HG03066 (cell line): ENCODE results near the gene L3MBTL4.

ENCODE experiments used
- ATAC-seq: cut with Tn5 transposase; IDR thresholded peaks from one replicate; pipeline ENCODE4 v1.9.1; 2021; ENCODE audit warnings: low read depth; ENCODE audit not compliant: unreplicated experiment

Gene L3MBTL4

GRCh38 chr18:5973099-5973498 lies 441.6 kb downstream of the L3MBTL4 start:
- no peak for ATAC-seq

GRCh38 chr18:5972298-5972697 lies 442.4 kb downstream of the L3MBTL4 start:
- peak; percentile 49 for ATAC-seq

- no peak for ATAC-seq
Observed at GRCh38 chr18:5969989-5970403, 444.7 kb downstream of the L3MBTL4 start.

GRCh38 chr18:5969355-5969988 lies 445.2 kb downstream of the L3MBTL4 start:
- ATAC-seq, result no peak

- ATAC-seq, result no peak
Observed at GRCh38 chr18:5967666-5968065, 447.0 kb downstream of the L3MBTL4 start.

- no peak for ATAC-seq
Observed at GRCh38 chr18:5967007-5967406, 447.7 kb downstream of the L3MBTL4 start.

- no peak for ATAC-seq
Observed at GRCh38 chr18:5966514-5966913, 448.2 kb downstream of the L3MBTL4 start.

- ATAC-seq, result no peak
Observed at GRCh38 chr18:5964996-5965395, 449.7 kb downstream of the L3MBTL4 start.

- ATAC-seq, result no peak
Observed at GRCh38 chr18:5964596-5964995, 450.1 kb downstream of the L3MBTL4 start.

GRCh38 chr18:5964108-5964507 lies 450.6 kb downstream of the L3MBTL4 start:
- no peak for ATAC-seq

- ATAC-seq, result no peak
Observed at GRCh38 chr18:5963267-5963666, 451.4 kb downstream of the L3MBTL4 start.

- no peak for ATAC-seq
Observed at GRCh38 chr18:5962362-5962761, 452.3 kb downstream of the L3MBTL4 start.

- no peak for ATAC-seq
Observed at GRCh38 chr18:5961828-5962150, 452.9 kb downstream of the L3MBTL4 start.

- no peak for ATAC-seq
Observed at GRCh38 chr18:5961097-5961827, 453.4 kb downstream of the L3MBTL4 start.

GRCh38 chr18:5958822-5959221 lies 455.9 kb downstream of the L3MBTL4 start:
- ATAC-seq, result no peak

- no peak for ATAC-seq
Observed at GRCh38 chr18:5955861-5956260, 458.9 kb downstream of the L3MBTL4 start.

- ATAC-seq, result no peak
Observed at GRCh38 chr18:5951515-5952091, 463.1 kb downstream of the L3MBTL4 start.

GRCh38 chr18:5948781-5949180 lies 465.9 kb downstream of the L3MBTL4 start:
- ATAC-seq, result no peak

- no peak for ATAC-seq
Observed at GRCh38 chr18:5948237-5948636, 466.5 kb downstream of the L3MBTL4 start.

GRCh38 chr18:5944448-5944847 lies 470.3 kb downstream of the L3MBTL4 start:
- no peak for ATAC-seq

- ATAC-seq, result no peak
Observed at GRCh38 chr18:5943514-5943913, 471.2 kb downstream of the L3MBTL4 start.

- ATAC-seq, result no peak
Observed at GRCh38 chr18:5942591-5942990, 472.1 kb downstream of the L3MBTL4 start.
